NCI-H2196 (cell line): Measurements from ENCODE around the gene SSC4D.
"Not testable (repeated sequence)": the region's sequence is repeated elsewhere in the genome, so short reads cannot be mapped to it uniquely, and the experiment has no call there.

Source experiments
- DNase-seq: peaks from one replicate; lab custom pipeline; 2025; ENCODE audit not compliant: unreplicated experiment; lab: John Stamatoyannopoulos, UW

SSC4D gene

GRCh38 chr7:76387789-76388188 lies 21.7 kb downstream of the SSC4D start:
- DNase-seq, result not testable (repeated sequence)

DNA sequence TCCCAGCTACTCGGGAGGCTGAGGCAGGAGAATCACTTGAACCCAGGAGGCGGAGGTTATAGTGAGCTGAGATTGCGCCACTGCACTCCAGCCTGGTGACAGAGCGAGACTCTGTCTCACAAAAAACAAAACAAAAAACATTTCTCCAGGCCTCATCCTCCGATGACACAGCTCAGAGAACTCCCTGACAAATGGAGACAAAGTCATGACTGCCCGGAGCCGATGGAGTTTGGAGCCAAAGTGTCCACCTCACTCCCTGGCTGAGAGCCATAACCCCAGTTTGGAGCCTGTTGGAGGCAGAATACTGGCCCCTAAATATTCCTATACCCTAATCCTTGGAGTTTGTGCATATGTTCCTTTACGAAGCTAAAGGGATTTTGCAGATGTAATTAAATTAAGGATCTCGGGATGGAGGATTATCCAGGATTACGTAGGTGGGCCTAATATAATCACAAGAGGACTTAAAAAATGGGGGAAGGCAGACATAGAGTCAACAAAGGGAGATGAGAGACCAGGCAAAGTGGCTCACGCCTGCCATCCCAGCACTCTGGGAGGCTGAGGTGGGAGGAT lies 22.7 kb downstream of the SSC4D start:
- DNase-seq, result no peak

GRCh38 chr7:76383089-76383944 lies 26.2 kb downstream of the SSC4D start:
- DNase-seq, result no peak

DNA sequence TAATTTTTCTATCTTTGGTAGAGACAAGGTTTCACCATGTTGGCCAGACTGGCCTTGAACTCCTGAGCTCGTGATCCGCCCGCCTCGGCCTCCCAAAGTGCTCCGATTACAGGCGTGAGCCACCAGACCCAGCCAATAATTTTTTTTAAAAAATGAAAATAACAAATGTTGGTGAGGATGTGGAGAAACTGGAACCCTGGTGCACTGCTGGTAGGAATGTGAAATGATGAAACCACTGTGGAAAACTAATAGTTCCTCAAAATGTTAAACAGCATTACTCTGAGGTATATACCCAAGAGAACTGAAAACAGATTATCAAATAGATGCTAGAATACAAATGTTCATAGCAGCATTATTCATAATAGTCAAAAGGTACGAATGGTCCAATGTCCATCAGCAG lies 27.7 kb downstream of the SSC4D start:
- no peak for DNase-seq

GRCh38 chr7:76380623-76380966 lies 28.9 kb downstream of the SSC4D start:
- no peak for DNase-seq

- DNase-seq, result no peak
Measured at GRCh38 chr7:76377186-76377918, 32.1 kb downstream of the SSC4D start.

GRCh38 chr7:76375251-76375650 lies 34.2 kb downstream of the SSC4D start:
- no peak for DNase-seq

- no peak for DNase-seq
Measured at GRCh38 chr7:76372984-76373833, 36.3 kb downstream of the SSC4D start.

DNA sequence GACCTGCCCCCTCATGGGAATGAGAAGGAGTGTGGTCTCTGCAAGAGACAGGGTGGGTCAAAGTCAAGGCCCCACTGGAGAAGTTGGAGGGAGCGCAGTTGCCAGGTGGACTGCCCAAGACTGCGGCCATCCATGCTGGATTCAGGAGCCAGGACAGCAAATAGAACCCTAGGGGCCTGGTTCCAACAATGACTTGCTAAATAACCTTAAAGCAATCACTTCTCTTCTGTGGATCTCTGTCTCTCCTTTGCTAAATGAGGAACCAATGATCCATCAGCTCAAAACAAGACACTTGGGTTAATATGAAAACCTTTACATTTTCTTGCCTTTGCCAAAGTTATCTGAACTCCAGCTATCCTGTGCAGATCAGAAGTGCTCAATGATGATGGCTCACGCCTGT lies 38.1 kb downstream of the SSC4D start:
- DNase-seq, result no peak

- no peak for DNase-seq
Measured at GRCh38 chr7:76369018-76369417, 40.5 kb downstream of the SSC4D start.

GRCh38 chr7:76368190-76368589 lies 41.3 kb downstream of the SSC4D start:
- DNase-seq, result no peak

DNA sequence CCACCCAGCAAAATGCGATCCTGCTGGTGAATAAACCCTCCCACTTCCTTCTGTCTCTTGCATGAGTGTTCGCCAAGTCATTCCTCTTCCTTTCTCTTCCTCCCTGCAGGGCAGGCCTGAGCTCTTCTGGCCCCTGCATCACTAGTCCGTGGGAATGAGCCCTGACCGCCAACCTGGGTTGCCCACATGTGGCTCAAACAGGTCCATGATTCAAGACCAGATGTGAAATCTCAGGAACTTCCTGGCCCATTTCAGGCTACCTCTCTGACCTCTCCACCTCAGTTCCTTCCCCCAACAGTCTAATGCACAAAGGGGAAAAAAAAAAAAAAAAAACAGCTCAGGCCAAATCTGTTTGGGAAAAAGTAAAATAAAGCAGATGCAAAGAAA lies 45.3 kb downstream of the SSC4D start:
- no peak for DNase-seq

GRCh38 chr7:76363754-76364153 lies 45.7 kb downstream of the SSC4D start:
- DNase-seq, result not testable (repeated sequence)

- DNase-seq, result no peak
Measured at GRCh38 chr7:76359978-76360638, 49.4 kb downstream of the SSC4D start.

GRCh38 chr7:76359111-76359977 lies 50.2 kb downstream of the SSC4D start:
- peak; percentile 96 for DNase-seq

DNA sequence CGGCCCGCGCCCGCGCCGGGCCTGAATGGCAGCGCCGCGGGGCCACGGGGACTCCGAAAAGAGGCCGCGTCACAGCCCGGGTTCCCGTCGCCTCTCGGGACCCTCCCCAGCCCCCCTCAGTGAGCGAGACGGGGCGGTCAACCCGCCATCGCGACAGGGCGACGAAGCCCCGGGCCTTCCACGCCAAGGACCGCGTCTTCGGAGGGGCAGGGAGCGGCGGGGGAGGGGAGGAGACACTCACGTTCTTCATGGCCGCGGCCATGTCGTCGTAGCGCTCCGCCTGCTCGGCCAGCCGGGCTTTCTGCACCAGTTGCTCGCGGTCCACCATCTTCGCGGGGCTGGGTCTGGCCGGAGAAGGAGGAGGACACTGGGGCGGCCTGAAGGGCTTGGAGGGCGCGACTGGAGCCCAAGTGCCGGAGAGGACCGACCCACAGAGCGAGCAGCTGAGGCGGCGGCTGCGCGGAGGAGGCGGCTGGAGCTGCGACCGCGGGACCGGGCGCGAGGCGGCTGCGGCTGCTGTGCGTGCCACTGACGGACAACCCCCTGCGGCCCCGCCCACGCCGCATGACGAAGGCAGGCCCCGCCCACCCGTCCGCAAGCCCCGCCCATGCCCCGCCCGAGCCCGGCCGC lies 50.9 kb downstream of the SSC4D start, which contains the start of gene YWHAG:
Gene YWHAG (minus strand): TSS at position 511 of the 630 bp plus-strand sequence. CDS start 183 bp downstream, at position 328.
- DNase-seq, result peak; percentile 88

DNA sequence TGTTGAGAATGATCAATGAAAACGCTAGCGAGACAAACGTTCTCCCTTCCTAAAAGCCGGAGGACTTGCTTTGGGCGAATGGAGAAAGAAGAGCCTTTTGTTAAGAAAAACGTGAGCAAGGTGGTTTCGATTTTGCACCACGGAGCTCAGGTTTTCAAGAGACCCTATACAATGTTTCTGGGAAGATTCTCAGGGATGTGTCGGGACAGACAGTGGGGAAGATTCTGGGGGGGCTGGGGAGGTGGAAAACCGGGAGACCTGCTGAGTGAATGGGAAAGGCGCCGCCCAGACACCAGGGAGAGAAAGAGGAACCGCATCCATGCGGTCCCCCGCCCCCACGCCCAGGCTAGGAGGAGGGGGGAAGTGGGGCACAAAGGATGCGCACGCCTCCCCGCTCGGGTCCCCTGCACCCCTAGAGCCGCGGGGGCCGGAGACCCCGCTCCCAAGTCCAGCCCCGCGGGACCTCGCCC lies 51.5 kb downstream of the SSC4D start:
- DNase-seq, result peak; percentile 34

DNA sequence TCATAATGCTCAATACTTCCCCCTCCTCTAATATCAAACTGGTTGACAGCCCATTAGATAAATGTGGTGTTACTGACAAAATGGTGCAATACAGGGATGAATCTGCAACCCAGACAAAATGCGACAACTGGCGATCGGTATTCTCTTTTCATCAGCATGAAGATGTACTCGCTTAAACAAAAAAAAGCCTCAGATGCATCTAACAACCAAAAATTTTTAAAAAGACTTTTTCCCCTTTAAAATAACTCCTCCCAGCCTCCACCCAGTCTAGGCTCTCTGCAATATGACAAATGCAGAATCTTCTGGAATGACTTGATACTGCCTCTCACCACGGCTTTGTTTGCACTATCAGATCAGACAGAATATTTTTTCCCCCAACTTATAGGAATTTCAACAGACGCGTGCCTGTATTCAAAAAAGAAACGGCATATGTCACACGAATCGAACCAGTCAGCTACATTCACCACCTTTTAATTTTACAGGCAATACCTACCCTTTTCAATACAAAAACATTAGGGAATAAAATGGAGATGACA lies 52.0 kb downstream of the SSC4D start:
- no peak for DNase-seq

- DNase-seq, result peak; percentile 58
Measured at GRCh38 chr7:76356823-76357222, 52.7 kb downstream of the SSC4D start.
